Suprapubic skin (tissue), 4 donors: ENCODE measurements around the gene PDE4C.

Experiments
- EP300 ChIP-seq: sonication (generic); formaldehyde crosslinking; IDR thresholded peaks from one replicate; pipeline ENCODE4 v1.6.1; 2017; ENCODE audit warnings: antibody characterized with exemption
- POLR2A ChIP-seq, 2 donors: fragments of 450-650 bp; IDR thresholded peaks; one replicate each; pipeline ENCODE4 v1.6.1; 2017; ENCODE audit warnings: antibody characterized with exemption in 2 of 2, mild to moderate bottlenecking in 2 of 2, moderate library complexity in 2 of 2
- POLR2AphosphoS5 ChIP-seq, 3 donors: sonication (generic); formaldehyde crosslinking; IDR thresholded peaks; one replicate each; pipeline ENCODE4 v1.6.1; 2017; ENCODE audit warnings: antibody characterized with exemption in 3 of 3
- TF ChIP-seq, protein P1 (sequence below), 2 donors: fragments of 200-600 bp in 1 of 2; fragments of 450-650 bp in 1 of 2; sonication (generic) in 1 of 2; IDR thresholded peaks; one replicate each; pipeline ENCODE4 v1.5.1; 2016 to 2019; ENCODE audit warnings: antibody characterized with exemption in 2 of 2, mild to moderate bottlenecking in 1 of 2, moderate library complexity in 1 of 2

DNA sequence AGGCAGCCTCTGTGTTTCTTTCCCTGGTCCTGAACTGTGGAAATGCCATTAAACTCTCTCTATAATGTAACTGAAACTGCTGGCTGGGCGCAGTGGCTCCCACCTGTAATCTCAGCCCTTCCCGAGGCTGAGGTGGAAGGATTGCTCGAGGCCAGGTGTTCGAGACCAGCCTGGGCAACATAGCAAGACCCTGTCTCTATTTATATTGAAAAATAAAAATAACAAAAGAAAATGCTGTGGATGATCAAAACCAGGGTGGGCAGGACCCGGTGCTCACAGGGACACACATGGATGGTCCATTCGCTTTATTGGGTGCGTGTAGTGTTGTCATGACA lies 29.8 kb downstream of the PDE4C start:
- TF ChIP-seq, protein P1, sequence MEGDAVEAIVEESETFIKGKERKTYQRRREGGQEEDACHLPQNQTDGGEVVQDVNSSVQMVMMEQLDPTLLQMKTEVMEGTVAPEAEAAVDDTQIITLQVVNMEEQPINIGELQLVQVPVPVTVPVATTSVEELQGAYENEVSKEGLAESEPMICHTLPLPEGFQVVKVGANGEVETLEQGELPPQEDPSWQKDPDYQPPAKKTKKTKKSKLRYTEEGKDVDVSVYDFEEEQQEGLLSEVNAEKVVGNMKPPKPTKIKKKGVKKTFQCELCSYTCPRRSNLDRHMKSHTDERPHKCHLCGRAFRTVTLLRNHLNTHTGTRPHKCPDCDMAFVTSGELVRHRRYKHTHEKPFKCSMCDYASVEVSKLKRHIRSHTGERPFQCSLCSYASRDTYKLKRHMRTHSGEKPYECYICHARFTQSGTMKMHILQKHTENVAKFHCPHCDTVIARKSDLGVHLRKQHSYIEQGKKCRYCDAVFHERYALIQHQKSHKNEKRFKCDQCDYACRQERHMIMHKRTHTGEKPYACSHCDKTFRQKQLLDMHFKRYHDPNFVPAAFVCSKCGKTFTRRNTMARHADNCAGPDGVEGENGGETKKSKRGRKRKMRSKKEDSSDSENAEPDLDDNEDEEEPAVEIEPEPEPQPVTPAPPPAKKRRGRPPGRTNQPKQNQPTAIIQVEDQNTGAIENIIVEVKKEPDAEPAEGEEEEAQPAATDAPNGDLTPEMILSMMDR (IDR thresholded peaks at IDR 0.05): no peak
- no peak for TF ChIP-seq POLR2A (IDR thresholded peaks at IDR 0.05)
- TF ChIP-seq POLR2AphosphoS5 (IDR thresholded peaks at IDR 0.05): no peak
- no peak for TF ChIP-seq EP300
